K562 (cell line): ENCODE data around the gene OR2V2. TPM values are rescaled to one million over a fixed set of nuclear protein-coding genes. Genes with fewer than 3 reads are reported as not detected.

Source experiments
- ATAC-seq: fragments of 200-7000 bp; cut with Tn5 transposase; 3 replicates; pipeline ENCODE4 v1.9.1; 2020; ENCODE audit warnings: moderate library complexity
- BruUV-seq: library from RNA; stranded (reverse); fragments of 400-500 nt; replicated peaks from 2 replicates; lab custom pipeline; 2021; lab: Mats Ljungman, UMichigan
- CTCF ChIA-PET: fragments of 300-600 bp; formaldehyde crosslinking; extraction: SDS; loops from one replicate; lab custom pipeline; 2021; ENCODE audit warnings: low intra/inter-chr PET ratio; lab: Yijun Ruan, JAX
- POLR2A ChIA-PET: fragments of 300-600, 350-650 bp; sonication (Branson Sonifier 250); formaldehyde crosslinking; extraction: SDS; loops from one replicate; lab custom pipeline; 2021; ENCODE audit warnings: antibody characterized with exemption, inconsistent platforms; lab: Yijun Ruan, JAX
- DNase-seq, 4 experiments: peaks; one replicate each; pipeline versions ENCODE4 v3.0.0 to v3.0.0-alpha.2; 2011 to 2018; ENCODE audit warnings: low spot score in 3 of 4, mixed read lengths in 3 of 4; ENCODE audit errors: extremely low read depth in 1 of 4
- FAIRE-seq: peaks from 2 replicates; lab custom pipeline; 2011; peaks lifted over from hg19 to GRCh38; lab: Jason Lieb, UNC
- H2AFZ ChIP-seq: 2 replicates; pipeline ENCODE4 v1.6.0; 2011; ENCODE audit warnings: low read depth, low read length, control low read depth, inconsistent platforms
- H3K27ac ChIP-seq: fragments of 200-600 bp; 3 replicates; pipeline ENCODE4 v1.8.0; 2011; ENCODE audit warnings: low read depth, mild to moderate bottlenecking, control low read depth, inconsistent platforms, low read length, moderate library complexity, mixed read lengths; ENCODE audit errors: extremely low read depth
- H3K27me3 ChIP-seq, 2 experiments: fragments of 300-600 bp in 1 of 2; 2 replicates in 1 of 2; 3 replicates in 1 of 2; pipeline versions ENCODE4 v1.6.0 to v1.8.0; 2011; ENCODE audit warnings: inconsistent platforms in 2 of 2, low read length in 2 of 2, mild to moderate bottlenecking in 1 of 2, mixed read lengths in 1 of 2, moderate library complexity in 1 of 2; ENCODE audit not compliant: control insufficient read depth in 2 of 2, insufficient read depth in 2 of 2
- H3K36me3 ChIP-seq: fragments of 300-600 bp; 3 replicates; pipeline ENCODE4 v1.8.0; 2011; ENCODE audit warnings: mild to moderate bottlenecking, low read length, inconsistent platforms; ENCODE audit not compliant: control insufficient read depth, insufficient read depth
- H3K4me1 ChIP-seq, 2 experiments: fragments of 200-600 bp in 1 of 2; replicated peaks in 1 of 2; 2 replicates in 1 of 2; 3 replicates in 1 of 2; pipeline versions ENCODE4 v1.5.1 to v1.8.0; 2011; ENCODE audit warnings: inconsistent platforms in 2 of 2, low read length in 2 of 2, mild to moderate bottlenecking in 1 of 2, mixed read lengths in 1 of 2, moderate library complexity in 1 of 2; ENCODE audit not compliant: control insufficient read depth in 2 of 2, insufficient read depth in 2 of 2
- H3K4me2 ChIP-seq: 2 replicates; pipeline ENCODE4 v1.6.1; 2011; ENCODE audit warnings: low read length, control low read depth, inconsistent platforms, mixed read lengths; ENCODE audit not compliant: insufficient read depth
- H3K4me3 ChIP-seq: fragments of 200-600 bp; sonication (generic), shearing (Covaris generic); 2 replicates; pipeline ENCODE4 v1.5.1; 2016; ENCODE audit warnings: control low read depth, inconsistent platforms
- H3K79me2 ChIP-seq: fragments of 200-600 bp; 3 replicates; pipeline ENCODE4 v1.8.0; 2011; ENCODE audit warnings: low read length, inconsistent platforms; ENCODE audit not compliant: control insufficient read depth, insufficient read depth
- H3K9ac ChIP-seq, 2 experiments: 2 replicates each; pipeline versions ENCODE4 v1.6.0 to v1.6.1; 2011; ENCODE audit warnings: low read depth in 2 of 2, low read length in 2 of 2, control low read depth in 1 of 2, inconsistent platforms in 1 of 2, mild to moderate bottlenecking in 1 of 2, mixed read lengths in 1 of 2; ENCODE audit not compliant: insufficient read depth in 1 of 2
- H3K9me1 ChIP-seq: one replicate; pipeline ENCODE4 v1.6.0; 2011; ENCODE audit warnings: inconsistent platforms, mild to moderate bottlenecking, low read length, moderate library complexity; ENCODE audit not compliant: control insufficient read depth, insufficient read depth
- H3K9me3 ChIP-seq: replicated peaks from 2 replicates; pipeline ENCODE4 v1.5.1; 2011; ENCODE audit warnings: low read depth, low read length, inconsistent platforms; ENCODE audit not compliant: control insufficient read depth, insufficient read depth
- H4K20me1 ChIP-seq: replicated peaks from 2 replicates; pipeline ENCODE4 v1.6.1; 2011; ENCODE audit warnings: low read length, inconsistent platforms, mixed read lengths; ENCODE audit not compliant: control insufficient read depth, insufficient read depth
- ATF7 ChIP-seq: fragments of 450-650 bp; IDR thresholded peaks from 2 replicates; pipeline ENCODE4 v1.7.1; 2014; ENCODE audit warnings: mild to moderate bottlenecking, moderate library complexity
- KDM5B ChIP-seq: fragments of 200-600 bp; sonication (generic); IDR thresholded peaks from 2 replicates; pipeline ENCODE4 v1.6.1; 2012; ENCODE audit warnings: low read depth, mild to moderate bottlenecking, moderate library complexity, low read length, control low read depth, inconsistent platforms; ENCODE audit not compliant: insufficient replicate concordance
- MEF2A ChIP-seq: IDR thresholded peaks from 2 replicates; pipeline ENCODE4 v1.6.1; 2011; ENCODE audit warnings: low read depth, mild to moderate bottlenecking, low read length, moderate library complexity; ENCODE audit not compliant: control insufficient read depth
- MNT ChIP-seq, 2 experiments: fragments of 450-650 bp; conservative IDR thresholded peaks; 2 replicates each; pipeline ENCODE4 v1.6.1; 2017; ENCODE audit warnings: mild to moderate bottlenecking in 2 of 2, moderate library complexity in 2 of 2
- MTA1 ChIP-seq: fragments of 450-650 bp; IDR thresholded peaks from 2 replicates; pipeline ENCODE4 v1.6.1; 2017; ENCODE audit warnings: borderline replicate concordance
- NR2C2 ChIP-seq, 2 experiments: fragments of 200-800 bp in 1 of 2; sonication (Bioruptor generic) in 1 of 2; sonication (generic) in 1 of 2; formaldehyde crosslinking in 1 of 2; IDR thresholded peaks; 2 replicates each; pipeline versions ENCODE4 v1.6.1 to v1.8.0; 2016 to 2022; ENCODE audit warnings: mild to moderate bottlenecking in 1 of 2, missing compliant biosample characterization in 1 of 2, missing genetic modification characterization in 1 of 2, missing genetic modification reagents in 1 of 2
- PRDM10 ChIP-seq: fragments of 450-650 bp; IDR thresholded peaks from 2 replicates; pipeline ENCODE4 v1.6.1; 2018; ENCODE audit not compliant: partially characterized antibody
- SOX6 ChIP-seq: fragments of 450-650 bp; IDR thresholded peaks from 2 replicates; pipeline ENCODE4 v1.6.1; 2014; ENCODE audit warnings: mild to moderate bottlenecking
- SRSF9 ChIP-seq: fragments of 200-400 bp; formaldehyde crosslinking; IDR thresholded peaks from 2 replicates; pipeline ENCODE4 v1.6.1; 2017; ENCODE audit warnings: low read depth, low read length, borderline replicate concordance
- TOE1 ChIP-seq, 2 experiments: fragments of 450-650 bp in 1 of 2; sonication (generic) in 1 of 2; formaldehyde crosslinking in 1 of 2; IDR thresholded peaks; 2 replicates each; pipeline versions ENCODE4 v1.7.1 to v1.8.0; 2016 to 2022; ENCODE audit warnings: borderline replicate concordance in 2 of 2, mild to moderate bottlenecking in 2 of 2, antibody characterized with exemption in 1 of 2, inconsistent platforms in 1 of 2, low read depth in 1 of 2, missing genetic modification reagents in 1 of 2, moderate library complexity in 1 of 2
- TRIM28 ChIP-seq: fragments of 450-650 bp; IDR thresholded peaks from 2 replicates; pipeline ENCODE4 v1.6.1; 2017
- ZNF146 ChIP-seq: IDR thresholded peaks from one replicate; pipeline ENCODE4 v1.6.1; 2018; ENCODE audit warnings: missing compliant biosample characterization; ENCODE audit not compliant: unreplicated experiment
- ZNF395 ChIP-seq: fragments of 200-800 bp; sonication (Bioruptor generic); IDR thresholded peaks from 2 replicates; pipeline ENCODE4 v1.6.1; 2017; ENCODE audit warnings: missing genetic modification characterization, missing compliant biosample characterization
- WGBS: fragments of 100-300 bp; shearing (Covaris generic); methylation state at CpG from one replicate; pipeline ENCODE4 v1.1.6; 2016; ENCODE audit warnings: low coverage, mixed read lengths; ENCODE audit not compliant: insufficient coverage; ENCODE audit errors: missing lambda C conversion rate; 5-methylcytosine and 5-hydroxymethylcytosine counted together
- in situ Hi-C: fragments of 300-500 bp; cut with MboI; formaldehyde crosslinking; loops from 4 replicates; pipeline ENCODE4 v1.15.0; 2018; ENCODE audit warnings: inconsistent platforms, mixed read lengths
- intact Hi-C: fragments of 100-400 bp; cut with micrococcal nuclease; formaldehyde crosslinking; loops from 2 replicates; pipeline ENCODE4 v1.14.2; 2022
- polyA plus RNA-seq, 8 experiments: library from polyadenylated mRNA; depleted of rRNA in 4 of 8; stranded (reverse) in 5 of 8; unstranded in 3 of 8; fragments of >200 nt; fragmentation: Nextera tagmentation in 2 of 8; fragmentation: Illumina TruSeq in 1 of 8; extraction: Ambion mirVana in 2 of 8; extraction: Trizol in 1 of 8; gene quantifications; 2 replicates each; pipeline versions ENCODE4 v1.2.1 to v1.2.3, GENCODE V29; 2011 to 2014; ENCODE audit warnings: inconsistent platforms in 1 of 8, missing spikeins in 1 of 8
- total RNA-seq, 7 experiments: library from RNA; depleted of rRNA in 6 of 7; stranded (reverse); fragments of >200 nt in 6 of 7; fragmentation: Illumina TruSeq in 2 of 7; extraction: Trizol in 2 of 7; gene quantifications; 2 replicates each; pipeline versions ENCODE4 v1.2.1 to v1.2.3, GENCODE V29; 2011 to 2021; ENCODE audit warnings: low replicate concordance in 1 of 7

OR2V2 gene
- total and polyA plus RNA-seq, 9 of the 15 experiments (the other 6 are each of a cell fraction or from before 2014, with no cell fraction given), result 0.01 TPM; not detected in 8

- H3K4me2 ChIP-seq, result peak overlapping the region; percentile 85
- FAIRE-seq (peak; percentile 52), ATAC-seq (peak; percentile 28), DNase-seq (peak in 3 of 4 experiments; percentile 31 to 81 (median 54))
- ChIA-PET POLR2A (interaction anchor here (0.6 to 1.2 kb wide), 5 partner anchors 15 to 372 kb away, joined by 3 to 4 read pairs (median 4); partner anchors contain the start of gene TRIM41), CTCF (no interaction called here)
- peak overlapping the region; percentile 100 for H2AFZ ChIP-seq
- in situ Hi-C loops (no loop called here), intact Hi-C loops (loop anchor here (10.0 kb wide), 1 partner anchor 57 kb away; no protein-coding TSS in a partner anchor)
- no peaks in the 10 kb centered on the region for H3K79me2 ChIP-seq
- peak overlapping the region; percentile 19; the same call in 1 of the 2 replicates for H3K4me3 ChIP-seq
- 11% methylated on average over 3 of the region's 4 CpGs for WGBS
- peak overlapping the region; percentile 81 to 91 for H3K9ac ChIP-seq
- H4K20me1 ChIP-seq, result no peaks in the 10 kb centered on the region
- H3K36me3 ChIP-seq, result no peaks in the 10 kb centered on the region
- no TSS peak for BruUV-seq
- peak overlapping the region; percentile 87 for H3K27ac ChIP-seq
- H3K27me3 ChIP-seq, result no peaks in the 10 kb centered on the region
- H3K9me1 ChIP-seq, result no peaks in the 10 kb centered on the region
- H3K9me3 ChIP-seq, result no peaks in the 10 kb centered on the region
- peaks cover 41 to 43% of the 10 kb centered on the region in 2 experiments for H3K4me1 ChIP-seq
- TF ChIP-seq TOE1 (IDR thresholded peaks at IDR 0.05; ENCODE audit: borderline replicate concordance) (no peak), TOE1 (CRISPR knock-in tag; IDR thresholded peaks at IDR 0.05; ENCODE audit: borderline replicate concordance, low read depth) (no peak), MTA1 (0 out of 2 replicates have a peak, but pooled peaks have one; percentile 21), PRDM10 (peak; percentile 50), SOX6 (peak; percentile 44; the same call in 1 of the 2 replicates), MNT (conservative IDR thresholded peaks at IDR 0.05) (peak in 1 of 2 experiments; percentile 33; a peak in 2 of 4 replicates), ZNF395 (CRISPR knock-in tag) (0 out of 2 replicates have a peak, but pooled peaks have one; percentile 49), ZNF146 (CRISPR knock-in tag) (no peak), KDM5B (no peak), NR2C2 (CRISPR knock-in tag; IDR thresholded peaks at IDR 0.05) (no peak), NR2C2 (tag; IDR thresholded peaks at IDR 0.05) (peak; percentile 59), SRSF9 (no peak), ATF7 (0 out of 2 replicates have a peak, but pooled peaks have one; percentile 45), TRIM28 (peak; percentile 44; the same call in 1 of the 2 replicates), MEF2A (no peak)
These were observed 14.3 kb downstream of the OR2V2 start for GRCh38 chr5:181161534-181162175.
